GM19023 (cell line): Measurements from ENCODE around the gene FGF1.

Experiments
- ATAC-seq: cut with Tn5 transposase; IDR thresholded peaks from one replicate; pipeline ENCODE4 v1.9.1; 2021; ENCODE audit warnings: mild to moderate bottlenecking, moderate library complexity; ENCODE audit not compliant: unreplicated experiment

FGF1 gene

GRCh38 chr5:142685418-142686209 lies at the start of gene FGF1:
TSS of gene FGF1 (minus strand) at chr5:142686090. CDS start at chr5:142614127, 71,963 bp downstream.
- no peak for ATAC-seq

GRCh38 chr5:142727735-142728047 lies 41.8 kb upstream of the FGF1 start:
- ATAC-seq: no peak

- no peak for ATAC-seq
Measured at GRCh38 chr5:142726188-142726731, 40.4 kb upstream of the FGF1 start.

GRCh38 chr5:142725231-142726187 lies 39.6 kb upstream of the FGF1 start:
- no peak for ATAC-seq

GRCh38 chr5:142724821-142725220 lies 38.9 kb upstream of the FGF1 start:
- ATAC-seq: no peak

GRCh38 chr5:142722896-142723295 lies 37.0 kb upstream of the FGF1 start:
- no peak for ATAC-seq

GRCh38 chr5:142722146-142722545 lies 36.3 kb upstream of the FGF1 start:
- no peak for ATAC-seq

- ATAC-seq: no peak
Measured at GRCh38 chr5:142720641-142721271, 34.9 kb upstream of the FGF1 start.

- no peak for ATAC-seq
Measured at GRCh38 chr5:142719836-142720370, 34.0 kb upstream of the FGF1 start.

- no peak for ATAC-seq
Measured at GRCh38 chr5:142717582-142718215, 31.8 kb upstream of the FGF1 start.

- no peak for ATAC-seq
Measured at GRCh38 chr5:142716963-142717362, 31.1 kb upstream of the FGF1 start.

- no peak for ATAC-seq
Measured at GRCh38 chr5:142715291-142715690, 29.4 kb upstream of the FGF1 start.

- ATAC-seq: peak; percentile 99
Measured at GRCh38 chr5:142713121-142713706, 27.3 kb upstream of the FGF1 start.

GRCh38 chr5:142703153-142703552 lies 17.3 kb upstream of the FGF1 start:
- ATAC-seq: no peak

- ATAC-seq: no peak
Measured at GRCh38 chr5:142701673-142702311, 15.9 kb upstream of the FGF1 start.

GRCh38 chr5:142700566-142700965 lies 14.7 kb upstream of the FGF1 start:
- ATAC-seq: no peak

GRCh38 chr5:142699184-142699720 lies 13.4 kb upstream of the FGF1 start:
- ATAC-seq: peak; percentile 79

GRCh38 chr5:142698447-142699183 lies 12.7 kb upstream of the FGF1 start:
- ATAC-seq: no peak
